ENCODE measurements around the gene UBE2E2. TPM values are rescaled to one million over a fixed set of nuclear protein-coding genes. Genes with fewer than 3 reads are reported as not detected.

UBE2E2 gene
- total and polyA plus RNA-seq, 2 donors from 2014 or later: 40.9 to 61.7 TPM

GRCh38 chr3:23166845-23167244 lies 36.3 kb upstream of the UBE2E2 start:
- DNase-seq (no peak), FAIRE-seq (no peak)
- no peak overlapping the region for H3K4me3 ChIP-seq (ENCODE audit: low read length in 3 of 3)
- no peaks in the 10 kb centered on the region for H3K36me3 ChIP-seq (ENCODE audit: control insufficient read depth in 2 of 3, insufficient read depth in 3 of 3, low read length in 3 of 3)
- TF ChIP-seq CTCF (IDR thresholded peaks at IDR 0.05; ENCODE audit: borderline replicate concordance, extremely low read depth, insufficient read depth): no peak
- intact Hi-C loops (cut with DNase I): no loop called here
- no peak overlapping the region for H3K27ac ChIP-seq (ENCODE audit: low read depth in 2 of 2, low read length in 2 of 2)
- H3K27me3 ChIP-seq (ENCODE audit: control insufficient read depth, insufficient read depth, low read length): no peaks in the 10 kb centered on the region
- H3K9me3 ChIP-seq (ENCODE audit: control insufficient read depth in 2 of 3, insufficient read depth in 1 of 3, low read length in 3 of 3): no peaks in the 10 kb centered on the region
- no peak overlapping the region for H3K9ac ChIP-seq (ENCODE audit: low read length in 3 of 3)
- H3K4me1 ChIP-seq (ENCODE audit: control insufficient read depth in 2 of 3, insufficient read depth in 2 of 3, low read depth in 1 of 3, low read length in 3 of 3): no peaks in the 10 kb centered on the region

GRCh38 chr3:23169551-23169950 lies 33.6 kb upstream of the UBE2E2 start:
- Histone ChIP-seq H3K4me1 (ENCODE audit: control insufficient read depth in 2 of 3, insufficient read depth in 2 of 3, low read depth in 1 of 3, low read length in 3 of 3) (no peaks in the 10 kb centered on the region), H3K9ac (ENCODE audit: low read length in 3 of 3) (no peak overlapping the region), H3K4me3 (ENCODE audit: low read length in 3 of 3) (no peak overlapping the region), H3K27ac (ENCODE audit: low read depth in 2 of 2, low read length in 2 of 2) (no peak overlapping the region), H3K9me3 (ENCODE audit: control insufficient read depth in 2 of 3, insufficient read depth in 1 of 3, low read length in 3 of 3) (no peaks in the 10 kb centered on the region), H3K36me3 (ENCODE audit: control insufficient read depth in 2 of 3, insufficient read depth in 3 of 3, low read length in 3 of 3) (no peaks in the 10 kb centered on the region), H3K27me3 (ENCODE audit: control insufficient read depth, insufficient read depth, low read length) (no peaks in the 10 kb centered on the region)
- no peak for TF ChIP-seq CTCF (IDR thresholded peaks at IDR 0.05; ENCODE audit: borderline replicate concordance, extremely low read depth, insufficient read depth)
- intact Hi-C loops (cut with DNase I): no loop called here
- DNase-seq: no peak
- FAIRE-seq: no peak

- no peak for FAIRE-seq
- intact Hi-C loops (cut with DNase I): no loop called here
- no peak for TF ChIP-seq CTCF (IDR thresholded peaks at IDR 0.05; ENCODE audit: borderline replicate concordance, extremely low read depth, insufficient read depth)
- H3K9me3 ChIP-seq (ENCODE audit: control insufficient read depth in 2 of 3, insufficient read depth in 1 of 3, low read length in 3 of 3): no peaks in the 10 kb centered on the region
- no peaks in the 10 kb centered on the region for H3K36me3 ChIP-seq (ENCODE audit: control insufficient read depth in 2 of 3, insufficient read depth in 3 of 3, low read length in 3 of 3)
- no peak overlapping the region for H3K27ac ChIP-seq (ENCODE audit: low read depth in 2 of 2, low read length in 2 of 2)
- no peak overlapping the region for H3K9ac ChIP-seq (ENCODE audit: low read length in 3 of 3)
- no peak overlapping the region for H3K4me3 ChIP-seq (ENCODE audit: low read length in 3 of 3)
- no peaks in the 10 kb centered on the region for H3K27me3 ChIP-seq (ENCODE audit: control insufficient read depth, insufficient read depth, low read length)
- DNase-seq: no peak
- H3K4me1 ChIP-seq (ENCODE audit: control insufficient read depth in 2 of 3, insufficient read depth in 2 of 3, low read depth in 1 of 3, low read length in 3 of 3): no peaks in the 10 kb centered on the region
Measured at GRCh38 chr3:23170291-23170690, 32.8 kb upstream of the UBE2E2 start.

GRCh38 chr3:23172059-23172458 lies 31.1 kb upstream of the UBE2E2 start:
- no peak overlapping the region for H3K27ac ChIP-seq (ENCODE audit: low read depth in 2 of 2, low read length in 2 of 2)
- H3K9me3 ChIP-seq (ENCODE audit: control insufficient read depth in 2 of 3, insufficient read depth in 1 of 3, low read length in 3 of 3): no peaks in the 10 kb centered on the region
- no peak overlapping the region for H3K9ac ChIP-seq (ENCODE audit: low read length in 3 of 3)
- H3K4me1 ChIP-seq (ENCODE audit: control insufficient read depth in 2 of 3, insufficient read depth in 2 of 3, low read depth in 1 of 3, low read length in 3 of 3): no peaks in the 10 kb centered on the region
- H3K4me3 ChIP-seq (ENCODE audit: low read length in 3 of 3): no peak overlapping the region
- intact Hi-C loops (cut with DNase I): no loop called here
- H3K36me3 ChIP-seq (ENCODE audit: control insufficient read depth in 2 of 3, insufficient read depth in 3 of 3, low read length in 3 of 3): no peaks in the 10 kb centered on the region
- no peaks in the 10 kb centered on the region for H3K27me3 ChIP-seq (ENCODE audit: control insufficient read depth, insufficient read depth, low read length)
- FAIRE-seq (no peak), DNase-seq (no peak)
- no peak for TF ChIP-seq CTCF (IDR thresholded peaks at IDR 0.05; ENCODE audit: borderline replicate concordance, extremely low read depth, insufficient read depth)
